BLaER1 (cell line): ENCODE results near the gene FBLIM1.

Experiments used
- H3K27ac ChIP-seq: shearing (Covaris generic); formaldehyde crosslinking; 2 replicates; pipeline ENCODE4 v1.8.1; 2022
- H3K27me3 ChIP-seq: shearing (Covaris generic); formaldehyde crosslinking; 2 replicates; pipeline ENCODE4 v1.8.1; 2022
- H3K36me3 ChIP-seq: shearing (Covaris generic); formaldehyde crosslinking; 2 replicates; pipeline ENCODE4 v1.8.1; 2022
- H3K4me1 ChIP-seq: shearing (Covaris generic); formaldehyde crosslinking; 2 replicates; pipeline ENCODE4 v1.8.1; 2022
- H3K4me2 ChIP-seq: shearing (Covaris generic); formaldehyde crosslinking; 2 replicates; pipeline ENCODE4 v1.8.1; 2022
- H3K4me3 ChIP-seq: shearing (Covaris generic); formaldehyde crosslinking; 2 replicates; pipeline ENCODE4 v1.8.1; 2022
- H3K9ac ChIP-seq: shearing (Covaris generic); formaldehyde crosslinking; 2 replicates; pipeline ENCODE4 v1.8.1; 2022
- H3K9me3 ChIP-seq: shearing (Covaris generic); formaldehyde crosslinking; 2 replicates; pipeline ENCODE4 v1.8.1; 2022
- H4K20me1 ChIP-seq: shearing (Covaris generic); formaldehyde crosslinking; 2 replicates; pipeline ENCODE4 v1.8.1; 2022
- Cebpa-rat ChIP-seq: shearing (Covaris generic); IDR thresholded peaks from 2 replicates; pipeline ENCODE4 v1.8.1; 2022

The FBLIM1 gene

GRCh38 chr1:15756143-15757015 lies 2.2 kb upstream of the FBLIM1 start:
- Histone ChIP-seq H3K27me3 (peaks cover 63% of the 10 kb centered on the region), H3K4me1 (peaks cover 17% of the 10 kb centered on the region), H3K9ac (no peak overlapping the region; the same call in 1 of the 2 replicates), H3K4me3 (no peak overlapping the region), H3K36me3 (no peaks in the 10 kb centered on the region), H3K4me2 (peak overlapping the region; percentile 48), H3K27ac (no peak overlapping the region), H3K9me3 (no peaks in the 10 kb centered on the region), H4K20me1 (peaks cover 34% of the 10 kb centered on the region)
- no peak for TF ChIP-seq Cebpa-rat

- Histone ChIP-seq H3K4me2 (no peak overlapping the region), H3K4me1 (peaks cover 17% of the 10 kb centered on the region), H3K27me3 (peaks cover 70% of the 10 kb centered on the region), H3K9ac (no peak overlapping the region), H3K36me3 (no peaks in the 10 kb centered on the region), H3K4me3 (no peak overlapping the region), H3K9me3 (no peaks in the 10 kb centered on the region), H4K20me1 (peaks cover 34% of the 10 kb centered on the region), H3K27ac (no peak overlapping the region)
- TF ChIP-seq Cebpa-rat = no peak
These were observed 1.5 kb upstream of the FBLIM1 start for GRCh38 chr1:15757016-15757543.

- Histone ChIP-seq H3K27ac (no peak overlapping the region), H3K9ac (no peak overlapping the region), H3K27me3 (peaks cover 76% of the 10 kb centered on the region), H3K4me3 (no peak overlapping the region), H3K36me3 (no peaks in the 10 kb centered on the region), H3K9me3 (no peaks in the 10 kb centered on the region), H3K4me2 (no peak overlapping the region), H3K4me1 (peaks cover 17% of the 10 kb centered on the region), H4K20me1 (peaks cover 34% of the 10 kb centered on the region)
- TF ChIP-seq Cebpa-rat = no peak
These were observed 836 bp upstream of the FBLIM1 start for GRCh38 chr1:15757575-15758342.

- Histone ChIP-seq H3K9me3 (no peaks in the 10 kb centered on the region), H3K27ac (no peak overlapping the region), H3K4me3 (peak overlapping the region; percentile 42), H3K9ac (no peak overlapping the region), H3K36me3 (no peaks in the 10 kb centered on the region), H3K27me3 (peaks cover 77% of the 10 kb centered on the region), H3K4me1 (peaks cover 17% of the 10 kb centered on the region), H3K4me2 (peak overlapping the region; percentile 45), H4K20me1 (peaks cover 34% of the 10 kb centered on the region)
- no peak for TF ChIP-seq Cebpa-rat
These were observed 512 bp downstream of the FBLIM1 start for GRCh38 chr1:15758953-15759661.

- TF ChIP-seq Cebpa-rat = no peak
- Histone ChIP-seq H3K9ac (no peak overlapping the region), H3K36me3 (no peaks in the 10 kb centered on the region), H3K4me2 (peak overlapping the region; percentile 48), H3K9me3 (no peaks in the 10 kb centered on the region), H3K4me1 (peaks cover 17% of the 10 kb centered on the region), H3K27me3 (peaks cover 69% of the 10 kb centered on the region), H3K27ac (no peak overlapping the region), H3K4me3 (no peak overlapping the region), H4K20me1 (peaks cover 34% of the 10 kb centered on the region)
These were observed 2.1 kb downstream of the FBLIM1 start for GRCh38 chr1:15760520-15761211.

- Histone ChIP-seq H3K9ac (no peak overlapping the region), H3K27me3 (peaks cover 60% of the 10 kb centered on the region), H3K9me3 (no peaks in the 10 kb centered on the region), H3K4me2 (peak overlapping the region; percentile 48), H3K27ac (no peak overlapping the region), H3K4me3 (no peak overlapping the region), H3K4me1 (peaks cover 17% of the 10 kb centered on the region), H4K20me1 (peaks cover 31% of the 10 kb centered on the region), H3K36me3 (no peaks in the 10 kb centered on the region)
- TF ChIP-seq Cebpa-rat = no peak
These were observed 3.0 kb downstream of the FBLIM1 start for GRCh38 chr1:15761366-15762128.

GRCh38 chr1:15762546-15762945 lies 4.0 kb downstream of the FBLIM1 start:
- no peak overlapping the region for H3K9ac ChIP-seq
- no peak overlapping the region for H3K4me2 ChIP-seq
- H3K9me3 ChIP-seq = no peaks in the 10 kb centered on the region
- no peak overlapping the region for H3K27ac ChIP-seq
- TF ChIP-seq Cebpa-rat = no peak
- H3K36me3 ChIP-seq = no peaks in the 10 kb centered on the region
- peaks cover 50% of the 10 kb centered on the region for H3K27me3 ChIP-seq
- H4K20me1 ChIP-seq = peaks cover 21% of the 10 kb centered on the region
- no peak overlapping the region for H3K4me3 ChIP-seq
- H3K4me1 ChIP-seq = peaks cover 15% of the 10 kb centered on the region

- Histone ChIP-seq H3K9me3 (no peaks in the 10 kb centered on the region), H3K36me3 (no peaks in the 10 kb centered on the region), H3K27me3 (peaks cover 35% of the 10 kb centered on the region), H4K20me1 (peaks cover 8% of the 10 kb centered on the region), H3K9ac (no peak overlapping the region), H3K27ac (no peak overlapping the region), H3K4me2 (no peak overlapping the region), H3K4me3 (no peak overlapping the region), H3K4me1 (peaks cover 15% of the 10 kb centered on the region)
- no peak for TF ChIP-seq Cebpa-rat
These were observed 5.7 kb downstream of the FBLIM1 start for GRCh38 chr1:15764269-15764764.
